CD4-positive, alpha-beta memory T cell (primary cell): Measurements from ENCODE around the gene IL1RL1. TPM values are rescaled to one million over a fixed set of nuclear protein-coding genes. Genes with fewer than 3 reads are reported as not detected.

ENCODE experiments used
- CTCF ChIA-PET: fragments of 350-600 bp; sonication (Branson Sonifier 250); formaldehyde crosslinking; loops from one replicate; lab custom pipeline; 2021; ENCODE audit warnings: inconsistent platforms; ENCODE audit not compliant: partially characterized antibody; lab: Charles Lee
- POLR2A ChIA-PET: fragments of 350-600 bp; sonication (Branson Sonifier 250); formaldehyde crosslinking; loops from one replicate; lab custom pipeline; 2021; ENCODE audit not compliant: partially characterized antibody; lab: Charles Lee
- DNase-seq, 5 donors: peaks; one replicate each; pipeline versions ENCODE4 v3.0.0 to v3.0.0-alpha.2; 2020 to 2022; ENCODE audit warnings: mixed read lengths in 1 of 5
- H3K27ac ChIP-seq: one replicate; pipeline ENCODE4 v1.7.0; 2013; ENCODE audit warnings: low read depth, low read length
- H3K27me3 ChIP-seq: 2 replicates; pipeline ENCODE4 v1.7.0; 2013; ENCODE audit warnings: mild to moderate bottlenecking, low read length, moderate library complexity; ENCODE audit not compliant: insufficient read depth
- H3K36me3 ChIP-seq: 2 replicates; pipeline ENCODE4 v1.7.0; 2013; ENCODE audit warnings: mild to moderate bottlenecking, low read length, moderate library complexity; ENCODE audit not compliant: insufficient read depth
- H3K4me1 ChIP-seq: 2 replicates; pipeline ENCODE4 v1.7.0; 2013; ENCODE audit warnings: mild to moderate bottlenecking, low read length, moderate library complexity; ENCODE audit not compliant: insufficient read depth
- H3K4me3 ChIP-seq, 2 donors: one replicate each; pipeline ENCODE4 v1.7.0; 2013; ENCODE audit warnings: low read length in 2 of 2, mild to moderate bottlenecking in 1 of 2
- H3K9me3 ChIP-seq, 2 donors: one replicate each; pipeline ENCODE4 v1.7.0; 2013; ENCODE audit warnings: low read length in 2 of 2, control low read depth in 1 of 2; ENCODE audit not compliant: control insufficient read depth in 1 of 2
- H3K27ac Mint-ChIP-seq, 7 donors: one replicate each; pipeline ENCODE4 v1.8.0; 2020 to 2021; ENCODE audit warnings: mixed read lengths in 7 of 7, mild to moderate bottlenecking in 6 of 7, inconsistent platforms in 3 of 7, moderate library complexity in 3 of 7
- H3K27me3 Mint-ChIP-seq, 2 donors: one replicate each; pipeline ENCODE4 v1.8.0; 2020 to 2021; ENCODE audit warnings: mixed read lengths in 2 of 2
- H3K36me3 Mint-ChIP-seq, 2 donors: one replicate each; pipeline ENCODE4 v1.8.0; 2020 to 2021; ENCODE audit warnings: mixed read lengths in 2 of 2, inconsistent platforms in 1 of 2, mild to moderate bottlenecking in 1 of 2
- H3K4me1 Mint-ChIP-seq, 4 donors: one replicate each; pipeline ENCODE4 v1.8.0; 2020 to 2021; ENCODE audit warnings: mixed read lengths in 4 of 4, mild to moderate bottlenecking in 1 of 4
- H3K4me3 Mint-ChIP-seq, 8 donors: one replicate each; pipeline ENCODE4 v1.8.0; 2020 to 2021; ENCODE audit warnings: mixed read lengths in 8 of 8, mild to moderate bottlenecking in 7 of 8, moderate library complexity in 6 of 8, inconsistent platforms in 3 of 8
- H3K9me3 Mint-ChIP-seq, 8 donors: one replicate each; pipeline ENCODE4 v1.8.0; 2020 to 2021; ENCODE audit warnings: mixed read lengths in 8 of 8, mild to moderate bottlenecking in 5 of 8, inconsistent platforms in 3 of 8, moderate library complexity in 1 of 8
- intact Hi-C: fragments of 100-400 bp; cut with micrococcal nuclease; formaldehyde crosslinking; loops from one replicate; pipeline ENCODE4 v1.15.1; 2023
- polyA plus RNA-seq, 2 donors: library from polyadenylated mRNA; unstranded; fragments of 300-500 nt; fragmentation: Illumina TruSeq; gene quantifications; one replicate each; pipeline ENCODE4 v1.2.3, GENCODE V29; 2021
- total RNA-seq, 2 experiments: library from RNA; stranded (reverse); gene quantifications; one replicate each; pipeline ENCODE4 v1.2.3, GENCODE V29; 2021

Gene IL1RL1
- total and polyA plus RNA-seq, 4 experiments from 2014 or later = 0.26 to 0.33 (median 0.29) TPM; not detected in 1

- peak in 4 of 5 donors; percentile 7 to 51 (median 36) for DNase-seq
- ChIA-PET CTCF (interaction anchor here (1.0 to 2.3 kb wide), 5 partner anchors 8 to 74 kb away, joined by 3 to 21 read pairs (median 10); partner anchors contain the start of gene IL18R1), POLR2A (interaction anchor here (0.9 to 2.4 kb wide), 4 partner anchors 10 to 670 kb away, joined by 3 to 27 read pairs (median 4); partner anchors contain the start of gene IL18R1)
- peaks cover 33 to 70% (median 56%) of the 10 kb centered on the region in 4 donors for H3K4me1 Mint-ChIP-seq
- H3K9me3 Mint-ChIP-seq = peaks cover 2 to 28% (median 17%) of the 10 kb centered on the region in 8 donors
- peak overlapping the region in 7 of 8 donors; percentile 74 to 86 (median 84) for H3K4me3 Mint-ChIP-seq
- no peaks in the 10 kb centered on the region for H3K27me3 Mint-ChIP-seq
- Histone ChIP-seq H3K27ac (peak overlapping the region; percentile 59), H3K36me3 (no peaks in the 10 kb centered on the region), H3K27me3 (no peaks in the 10 kb centered on the region), H3K4me3 (peak overlapping the region in 1 of 2 donors; percentile 21), H3K9me3 (peaks cover 0 to 14% of the 10 kb centered on the region in 2 donors), H3K4me1 (peaks cover 51% of the 10 kb centered on the region)
- intact Hi-C loops = loop anchor here (1.0 kb wide), 1 partner anchor 23 kb away; no protein-coding TSS in a partner anchor
- H3K27ac Mint-ChIP-seq = peak overlapping the region in 6 of 7 donors; percentile 48 to 98 (median 92)
- peaks cover 35 to 52% of the 10 kb centered on the region in 2 donors for H3K36me3 Mint-ChIP-seq
Observed at GRCh38 chr2:102368461-102369109, 57.2 kb downstream of the IL1RL1 start.

- ChIA-PET POLR2A (interaction anchor here (1.4 kb wide), 1 partner anchor 15 kb away, joined by 3 read pairs; no protein-coding TSS in a partner anchor), CTCF (interaction anchor here (1.4 kb wide), 1 partner anchor 71 kb away, joined by 3 read pairs; no protein-coding TSS in a partner anchor)
- Mint-ChIP-seq H3K4me3 (no peak overlapping the region), H3K27me3 (no peaks in the 10 kb centered on the region), H3K27ac (peak overlapping the region in 4 of 7 donors; percentile 48 to 98 (median 76)), H3K4me1 (peaks cover 33 to 63% (median 53%) of the 10 kb centered on the region in 4 donors), H3K9me3 (peaks cover 2 to 23% (median 13%) of the 10 kb centered on the region in 8 donors), H3K36me3 (peaks cover 26 to 45% of the 10 kb centered on the region in 2 donors)
- no peak overlapping the region for H3K4me3 ChIP-seq
- no peaks in the 10 kb centered on the region for H3K36me3 ChIP-seq
- H3K9me3 ChIP-seq = peaks cover 0 to 14% of the 10 kb centered on the region in 2 donors
- intact Hi-C loops = no loop called here
- no peak overlapping the region for H3K27ac ChIP-seq
- no peaks in the 10 kb centered on the region for H3K27me3 ChIP-seq
- peaks cover 51% of the 10 kb centered on the region for H3K4me1 ChIP-seq
- no peak for DNase-seq
Observed at GRCh38 chr2:102369866-102370265, 58.5 kb downstream of the IL1RL1 start.

- H3K36me3 Mint-ChIP-seq = peaks cover 53 to 71% of the 10 kb centered on the region in 2 donors
Observed at GRCh38 chr2:102376052-102376591, 64.8 kb downstream of the IL1RL1 start.

GRCh38 chr2:102383722-102384121, 72.4 kb downstream of the IL1RL1 start:
- H3K27me3 ChIP-seq = no peaks in the 10 kb centered on the region

More at GRCh38 chr2:102376052-102376591, 64.8 kb downstream of the IL1RL1 start:
- ChIA-PET POLR2A (no interaction called here), CTCF (interaction anchor here (1.5 kb wide), 1 partner anchor 20 kb away, joined by 4 read pairs; no protein-coding TSS in a partner anchor)
- Histone ChIP-seq H3K27ac (no peak overlapping the region), H3K4me1 (no peaks in the 10 kb centered on the region), H3K27me3 (no peaks in the 10 kb centered on the region), H3K4me3 (no peak overlapping the region), H3K36me3 (peaks cover 3% of the 10 kb centered on the region), H3K9me3 (no peaks in the 10 kb centered on the region)
- DNase-seq = no peak
- Mint-ChIP-seq H3K27me3 (no peaks in the 10 kb centered on the region), H3K9me3 (peaks cover 0 to 13% (median 5%) of the 10 kb centered on the region in 8 donors), H3K27ac (peak overlapping the region in 3 of 7 donors; percentile 0 to 83 (median 74)), H3K4me3 (no peak overlapping the region), H3K4me1 (peaks cover 4 to 7% (median 5%) of the 10 kb centered on the region in 4 donors)
- intact Hi-C loops = no loop called here

GRCh38 chr2:102385522-102385921, 74.2 kb downstream of the IL1RL1 start:
- H3K4me3 Mint-ChIP-seq = no peak overlapping the region
- no peaks in the 10 kb centered on the region for H3K27me3 ChIP-seq
- peaks cover 67 to 70% of the 10 kb centered on the region in 2 donors for H3K36me3 Mint-ChIP-seq

More at GRCh38 chr2:102383722-102384121, 72.4 kb downstream of the IL1RL1 start:
- DNase-seq = no peak
- H3K4me1 Mint-ChIP-seq = peaks cover 4 to 13% (median 9%) of the 10 kb centered on the region in 4 donors
- no peaks in the 10 kb centered on the region for H3K27me3 Mint-ChIP-seq
- Histone ChIP-seq H3K4me1 (no peaks in the 10 kb centered on the region), H3K9me3 (peaks cover 0 to 3% of the 10 kb centered on the region in 2 donors), H3K4me3 (no peak overlapping the region), H3K36me3 (peaks cover 6% of the 10 kb centered on the region), H3K27ac (no peak overlapping the region)
- no peak overlapping the region for H3K27ac Mint-ChIP-seq
- intact Hi-C loops = no loop called here
- CTCF ChIA-PET = no interaction called here
- peaks cover 77 to 79% of the 10 kb centered on the region in 2 donors for H3K36me3 Mint-ChIP-seq
- no peak overlapping the region for H3K4me3 Mint-ChIP-seq
- POLR2A ChIA-PET = no interaction called here
- peaks cover 2 to 34% (median 21%) of the 10 kb centered on the region in 8 donors for H3K9me3 Mint-ChIP-seq

GRCh38 chr2:102386004-102386403, 74.6 kb downstream of the IL1RL1 start:
- DNase-seq = no peak
- peaks cover 2 to 32% (median 21%) of the 10 kb centered on the region in 8 donors for H3K9me3 Mint-ChIP-seq
- peaks cover 0 to 3% of the 10 kb centered on the region in 2 donors for H3K9me3 ChIP-seq
- peaks cover 5% of the 10 kb centered on the region for H3K36me3 ChIP-seq
- H3K27ac Mint-ChIP-seq = no peak overlapping the region
- H3K27ac ChIP-seq = no peak overlapping the region
- peaks cover 2% of the 10 kb centered on the region for H3K4me1 ChIP-seq
- H3K36me3 Mint-ChIP-seq = peaks cover 62 to 65% of the 10 kb centered on the region in 2 donors
- H3K27me3 ChIP-seq = no peaks in the 10 kb centered on the region
- H3K27me3 Mint-ChIP-seq = no peaks in the 10 kb centered on the region
- ChIA-PET POLR2A (no interaction called here), CTCF (no interaction called here)
- H3K4me3 ChIP-seq = no peak overlapping the region
- H3K4me1 Mint-ChIP-seq = peaks cover 6 to 20% (median 17%) of the 10 kb centered on the region in 4 donors
- intact Hi-C loops = no loop called here
- no peak overlapping the region for H3K4me3 Mint-ChIP-seq

More at GRCh38 chr2:102385522-102385921, 74.2 kb downstream of the IL1RL1 start:
- H3K27me3 Mint-ChIP-seq = no peaks in the 10 kb centered on the region
- Histone ChIP-seq H3K9me3 (peaks cover 0 to 3% of the 10 kb centered on the region in 2 donors), H3K27ac (no peak overlapping the region), H3K36me3 (peaks cover 5% of the 10 kb centered on the region), H3K4me3 (no peak overlapping the region), H3K4me1 (no peaks in the 10 kb centered on the region)
- POLR2A ChIA-PET = interaction anchor here (1.4 kb wide), 1 partner anchor 16 kb away, joined by 3 read pairs; no protein-coding TSS in a partner anchor
- peaks cover 6 to 17% (median 14%) of the 10 kb centered on the region in 4 donors for H3K4me1 Mint-ChIP-seq
- H3K9me3 Mint-ChIP-seq = peaks cover 2 to 34% (median 21%) of the 10 kb centered on the region in 8 donors
- no peak overlapping the region for H3K27ac Mint-ChIP-seq
- intact Hi-C loops = no loop called here
- DNase-seq = no peak
- CTCF ChIA-PET = no interaction called here
